GM19035 (cell line): Measurements from ENCODE around the gene ISG20L2.

Experiments
- ATAC-seq: cut with Tn5 transposase; IDR thresholded peaks from one replicate; pipeline ENCODE4 v1.9.1; 2021; ENCODE audit not compliant: unreplicated experiment

Gene ISG20L2

GRCh38 chr1:156741481-156741983 is 13.0 kb upstream of the ISG20L2 start:
- no peak for ATAC-seq

- ATAC-seq, result peak; percentile 85
Measured at GRCh38 chr1:156740741-156741480, 12.3 kb upstream of the ISG20L2 start, which contains the start of gene MRPL24. Gene MRPL24, minus strand, starts transcription at chr1:156741088. Its CDS starts 2,384 bp downstream, at chr1:156738704.

- peak; percentile 9 for ATAC-seq
Measured at GRCh38 chr1:156740237-156740740, 11.7 kb upstream of the ISG20L2 start.

GRCh38 chr1:156738916-156739315 is 10.3 kb upstream of the ISG20L2 start:
- ATAC-seq, result no peak

- no peak for ATAC-seq
Measured at GRCh38 chr1:156738407-156738806, 9.8 kb upstream of the ISG20L2 start.

- no peak for ATAC-seq
Measured at GRCh38 chr1:156733989-156734584, 5.5 kb upstream of the ISG20L2 start.

GRCh38 chr1:156727926-156728598 is 504 bp downstream of the ISG20L2 start, which contains the start of gene METTL25B:
Gene METTL25B, plus strand, starts transcription at chr1:156728469. Its CDS starts 636 bp downstream, at chr1:156729105.
- ATAC-seq, result peak; percentile 59

- ATAC-seq, result no peak
Measured at GRCh38 chr1:156727492-156727891, 1.1 kb downstream of the ISG20L2 start.

- ATAC-seq, result no peak
Measured at GRCh38 chr1:156726549-156727226, 1.9 kb downstream of the ISG20L2 start.

GRCh38 chr1:156725683-156726280 is 2.8 kb downstream of the ISG20L2 start:
- ATAC-seq, result peak; percentile 32

GRCh38 chr1:156721535-156721934 is 7.0 kb downstream of the ISG20L2 start:
- ATAC-seq, result no peak

- no peak for ATAC-seq
Measured at GRCh38 chr1:156721131-156721530, 7.4 kb downstream of the ISG20L2 start.

- ATAC-seq, result no peak
Measured at GRCh38 chr1:156717351-156717750, 11.2 kb downstream of the ISG20L2 start.

- no peak for ATAC-seq
Measured at GRCh38 chr1:156714830-156715229, 13.7 kb downstream of the ISG20L2 start.

GRCh38 chr1:156712626-156713025 is 15.9 kb downstream of the ISG20L2 start:
- ATAC-seq, result no peak

- no peak for ATAC-seq
Measured at GRCh38 chr1:156711011-156711817, 17.4 kb downstream of the ISG20L2 start.

- ATAC-seq, result no peak
Measured at GRCh38 chr1:156709757-156710489, 18.6 kb downstream of the ISG20L2 start.

GRCh38 chr1:156709031-156709430 is 19.5 kb downstream of the ISG20L2 start:
- no peak for ATAC-seq

- no peak for ATAC-seq
Measured at GRCh38 chr1:156708218-156708661, 20.3 kb downstream of the ISG20L2 start.
